Subcutaneous adipose tissue (tissue), 4 donors: ENCODE results near the gene ERAS. TPM values are rescaled to one million over a fixed set of nuclear protein-coding genes. Genes with fewer than 3 reads are reported as not detected.

ENCODE experiments used
- total RNA-seq, 4 donors: library from RNA; depleted of rRNA; stranded (reverse); fragments of >200 nt; gene quantifications; one replicate each; pipeline ENCODE4 v1.1.0, GENCODE V29; 2016
- TF ChIP-seq, protein P1 (sequence below): fragments of 450-650 bp; IDR thresholded peaks from one replicate; pipeline ENCODE4 v1.5.1; 2016; ENCODE audit warnings: low read depth, mild to moderate bottlenecking, control low read depth, antibody characterized with exemption, moderate library complexity

Gene ERAS
- total RNA-seq, 4 donors from 2014 or later: not detected

DNA sequence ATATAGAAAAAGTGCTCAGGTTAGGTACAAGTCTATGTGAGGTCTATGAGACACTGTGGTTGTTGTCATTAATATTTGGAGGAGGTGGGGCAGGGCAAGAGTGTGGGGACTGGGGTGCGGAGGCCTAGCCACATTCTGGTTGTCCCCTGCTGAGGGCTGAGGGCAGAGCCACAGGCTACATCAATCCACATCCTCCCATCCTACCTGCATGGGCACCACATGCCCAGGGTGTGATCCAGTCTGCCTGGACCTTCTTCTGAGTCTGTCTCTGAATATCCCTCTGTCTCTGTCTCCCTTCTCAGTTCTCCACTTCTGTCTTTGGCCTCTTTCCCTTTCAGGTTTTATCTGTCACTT is 41.1 kb upstream of the ERAS start:
- TF ChIP-seq, protein P1, sequence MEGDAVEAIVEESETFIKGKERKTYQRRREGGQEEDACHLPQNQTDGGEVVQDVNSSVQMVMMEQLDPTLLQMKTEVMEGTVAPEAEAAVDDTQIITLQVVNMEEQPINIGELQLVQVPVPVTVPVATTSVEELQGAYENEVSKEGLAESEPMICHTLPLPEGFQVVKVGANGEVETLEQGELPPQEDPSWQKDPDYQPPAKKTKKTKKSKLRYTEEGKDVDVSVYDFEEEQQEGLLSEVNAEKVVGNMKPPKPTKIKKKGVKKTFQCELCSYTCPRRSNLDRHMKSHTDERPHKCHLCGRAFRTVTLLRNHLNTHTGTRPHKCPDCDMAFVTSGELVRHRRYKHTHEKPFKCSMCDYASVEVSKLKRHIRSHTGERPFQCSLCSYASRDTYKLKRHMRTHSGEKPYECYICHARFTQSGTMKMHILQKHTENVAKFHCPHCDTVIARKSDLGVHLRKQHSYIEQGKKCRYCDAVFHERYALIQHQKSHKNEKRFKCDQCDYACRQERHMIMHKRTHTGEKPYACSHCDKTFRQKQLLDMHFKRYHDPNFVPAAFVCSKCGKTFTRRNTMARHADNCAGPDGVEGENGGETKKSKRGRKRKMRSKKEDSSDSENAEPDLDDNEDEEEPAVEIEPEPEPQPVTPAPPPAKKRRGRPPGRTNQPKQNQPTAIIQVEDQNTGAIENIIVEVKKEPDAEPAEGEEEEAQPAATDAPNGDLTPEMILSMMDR: no peak

DNA sequence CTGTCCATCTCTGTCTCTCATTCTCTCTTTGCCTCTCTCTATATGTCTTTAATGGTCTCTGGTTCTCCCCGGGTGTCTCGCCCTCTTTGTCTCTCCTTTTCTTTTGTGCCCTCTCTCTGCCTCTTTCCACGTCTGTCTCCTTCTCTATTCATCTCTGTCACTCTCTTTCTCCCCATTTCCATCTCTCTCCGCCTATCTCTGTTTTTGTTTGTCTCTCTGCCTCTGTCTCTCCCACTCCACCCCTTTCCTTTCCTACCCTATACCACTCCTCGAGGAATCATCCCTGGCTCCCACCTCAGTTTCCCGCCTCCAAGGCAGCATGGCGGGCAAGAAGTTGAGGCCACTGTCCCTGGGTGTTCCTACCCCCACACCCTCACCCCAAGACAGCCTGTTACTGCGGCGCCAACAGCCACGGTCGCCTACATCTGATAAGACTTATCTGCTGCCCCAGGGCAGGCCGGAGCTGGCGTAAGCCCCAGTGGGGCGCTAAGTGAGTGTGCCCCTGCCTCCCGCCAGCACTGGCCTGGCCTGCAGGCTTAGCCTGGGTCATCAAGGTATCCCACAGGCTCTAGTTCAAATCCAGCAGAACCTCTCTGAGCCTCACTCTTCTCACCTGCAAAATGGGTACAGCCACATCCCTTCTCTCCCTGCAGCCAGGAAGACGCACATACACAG is 40.6 kb upstream of the ERAS start:
- TF ChIP-seq, protein P1: no peak

DNA sequence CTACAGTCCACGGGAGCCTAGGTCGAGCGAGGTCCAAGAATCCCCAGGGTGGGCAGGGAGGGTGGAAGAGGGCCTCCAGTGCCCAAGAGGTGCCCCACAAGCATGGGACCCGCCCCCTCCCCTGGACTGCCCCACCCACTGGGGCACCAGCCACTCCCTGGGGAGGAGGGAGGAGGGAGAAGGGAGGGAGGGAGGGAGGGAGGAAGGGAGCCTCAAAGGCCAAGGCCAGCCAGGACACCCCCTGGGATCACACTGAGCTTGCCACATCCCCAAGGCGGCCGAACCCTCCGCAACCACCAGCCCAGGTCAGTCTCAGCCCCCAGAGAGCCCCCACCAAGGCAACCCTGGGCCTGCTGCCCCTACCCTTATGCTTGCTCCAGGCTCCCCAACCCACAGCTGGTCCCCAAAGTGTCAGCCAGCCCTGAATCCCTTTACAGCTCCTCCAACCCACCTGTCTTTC is 39.9 kb upstream of the ERAS start, which contains the start of gene GATA1:
GATA1 (plus strand) TSS at position 250 of the 460 bp plus-strand sequence. CDS start 4,520 bp downstream, outside the sequence.
- TF ChIP-seq, protein P1: no peak

DNA sequence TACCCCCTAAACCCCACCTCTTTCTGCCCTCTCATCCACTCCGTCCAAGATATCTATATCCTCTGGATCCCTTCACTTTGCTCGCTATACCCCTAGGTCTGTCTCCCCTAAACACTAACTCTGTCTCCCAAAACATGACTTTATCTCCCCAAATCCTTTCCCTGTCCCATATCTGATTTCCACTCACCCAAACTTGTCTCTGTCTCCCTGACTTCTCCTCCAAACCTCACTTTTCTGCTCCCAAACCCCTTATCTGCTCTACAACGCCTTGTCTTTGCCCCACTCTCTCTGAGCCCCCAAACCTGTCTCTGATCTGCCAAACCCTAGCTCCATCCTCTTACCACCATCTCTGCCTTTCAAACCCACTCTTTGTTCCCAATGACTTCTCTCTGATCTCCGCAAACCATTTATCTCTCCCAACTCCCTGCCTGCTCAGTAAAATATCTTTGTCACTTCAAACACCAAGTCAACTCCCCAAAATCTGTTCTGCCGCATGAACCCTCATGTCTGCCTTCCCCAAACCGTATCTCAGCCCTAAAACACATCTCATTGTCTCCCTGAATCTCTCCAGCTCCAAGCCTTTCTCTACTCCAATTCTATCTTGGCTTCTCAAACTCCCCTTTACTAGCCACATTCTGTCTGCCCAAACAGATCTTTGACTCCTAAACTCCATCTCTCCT is 39.3 kb upstream of the ERAS start:
- TF ChIP-seq, protein P1: no peak

DNA sequence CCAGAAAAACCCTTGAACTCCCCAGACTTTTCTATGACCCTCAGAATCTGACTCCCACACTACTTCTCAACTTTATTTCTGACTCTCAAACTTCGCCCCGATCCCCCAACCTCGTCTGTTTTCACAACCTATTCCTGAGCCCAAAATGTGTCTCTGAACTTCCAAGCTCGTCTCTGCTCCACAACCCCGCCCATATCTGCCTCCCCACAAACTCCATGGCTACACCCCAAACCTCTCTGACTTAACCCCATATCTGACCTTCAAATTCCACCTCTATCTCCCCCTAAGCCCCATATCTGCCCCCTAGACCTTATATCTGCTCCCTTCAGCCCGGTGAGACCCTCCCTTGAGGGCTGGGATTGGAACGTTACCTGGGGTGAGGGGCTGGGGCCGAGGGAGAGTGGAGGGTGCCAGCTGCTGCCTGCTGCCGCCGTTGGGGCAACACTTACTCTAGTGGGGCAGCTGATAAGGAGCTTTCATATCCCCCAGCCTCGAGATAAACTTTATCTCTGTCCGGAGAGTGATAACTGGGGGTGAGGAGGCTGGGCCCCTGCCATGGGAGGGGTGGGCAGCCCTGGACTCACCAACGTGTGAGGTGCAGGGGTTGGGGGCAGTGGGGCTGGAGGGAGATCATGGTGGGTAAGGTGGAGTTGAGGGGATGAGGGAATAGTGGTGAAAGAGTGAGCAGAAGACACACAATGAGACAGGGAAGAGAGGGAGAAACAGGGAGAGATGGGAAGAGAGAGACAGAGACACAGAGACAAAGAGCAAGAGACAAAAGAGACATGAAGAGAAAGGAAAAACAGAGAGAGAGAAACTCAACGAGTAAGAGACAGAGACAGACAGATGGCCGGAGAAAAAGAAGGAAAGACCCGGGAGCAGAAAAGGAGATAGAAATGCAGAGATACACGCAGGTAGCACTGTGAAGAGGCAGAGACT is 38.5 kb upstream of the ERAS start:
- TF ChIP-seq, protein P1: no peak

DNA sequence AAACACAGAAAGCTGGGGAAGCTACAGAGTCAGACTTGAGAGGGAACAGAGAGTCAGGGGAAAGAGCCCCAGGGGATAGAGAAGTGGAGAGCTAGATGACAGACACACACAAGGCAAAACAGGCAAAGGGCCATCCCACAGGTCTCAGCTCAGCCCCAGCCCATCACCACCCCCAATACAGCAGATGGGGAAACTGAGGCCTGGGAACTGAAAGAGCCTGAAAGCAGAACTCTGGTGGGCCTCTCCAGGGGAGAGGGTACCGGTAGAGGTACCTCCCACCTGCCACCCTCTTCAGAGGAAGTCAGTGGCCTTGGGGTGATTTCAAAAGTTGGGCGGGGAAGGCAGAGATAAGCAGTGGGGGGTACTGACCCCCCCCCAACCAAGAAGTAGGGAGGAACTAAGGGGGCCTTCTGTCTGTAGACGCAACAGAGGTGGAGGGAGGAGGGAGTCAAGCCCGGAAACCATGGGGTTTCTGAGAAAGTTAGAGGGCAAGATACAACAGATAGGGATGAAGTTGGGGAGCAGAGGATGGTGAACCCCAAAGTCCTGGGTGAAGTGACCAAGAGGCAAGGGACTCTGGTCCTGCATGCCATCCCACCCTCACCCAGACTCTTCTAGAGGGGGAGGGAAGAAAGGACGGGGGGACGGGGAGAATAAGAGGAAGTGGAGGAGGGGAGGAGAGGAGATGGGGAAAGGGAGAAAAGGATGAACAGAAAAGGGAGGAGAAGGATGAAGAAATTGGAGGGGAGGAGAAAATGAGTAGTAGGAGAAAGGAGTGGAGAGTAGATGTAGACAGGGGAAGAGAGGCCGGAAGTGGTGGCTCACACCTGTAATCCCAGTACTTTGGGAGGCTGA is 36.7 kb upstream of the ERAS start:
- TF ChIP-seq, protein P1: no peak
